ENCODE results near the gene CCR2.
"Not testable (repeated sequence)": the region's sequence is repeated elsewhere in the genome, so short reads cannot be mapped to it uniquely, and the experiment has no call there.

CCR2 gene

GRCh38 chr3:46321461-46322104 is 32.3 kb upstream of the CCR2 start:
- TF ChIP-seq, protein P1, sequence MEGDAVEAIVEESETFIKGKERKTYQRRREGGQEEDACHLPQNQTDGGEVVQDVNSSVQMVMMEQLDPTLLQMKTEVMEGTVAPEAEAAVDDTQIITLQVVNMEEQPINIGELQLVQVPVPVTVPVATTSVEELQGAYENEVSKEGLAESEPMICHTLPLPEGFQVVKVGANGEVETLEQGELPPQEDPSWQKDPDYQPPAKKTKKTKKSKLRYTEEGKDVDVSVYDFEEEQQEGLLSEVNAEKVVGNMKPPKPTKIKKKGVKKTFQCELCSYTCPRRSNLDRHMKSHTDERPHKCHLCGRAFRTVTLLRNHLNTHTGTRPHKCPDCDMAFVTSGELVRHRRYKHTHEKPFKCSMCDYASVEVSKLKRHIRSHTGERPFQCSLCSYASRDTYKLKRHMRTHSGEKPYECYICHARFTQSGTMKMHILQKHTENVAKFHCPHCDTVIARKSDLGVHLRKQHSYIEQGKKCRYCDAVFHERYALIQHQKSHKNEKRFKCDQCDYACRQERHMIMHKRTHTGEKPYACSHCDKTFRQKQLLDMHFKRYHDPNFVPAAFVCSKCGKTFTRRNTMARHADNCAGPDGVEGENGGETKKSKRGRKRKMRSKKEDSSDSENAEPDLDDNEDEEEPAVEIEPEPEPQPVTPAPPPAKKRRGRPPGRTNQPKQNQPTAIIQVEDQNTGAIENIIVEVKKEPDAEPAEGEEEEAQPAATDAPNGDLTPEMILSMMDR (IDR thresholded peaks at IDR 0.05; ENCODE audit: low read depth, low read length, missing control alignments): no peak
- H3K4me3 ChIP-seq (ENCODE audit: low read depth, low read length): no peak overlapping the region
- no peak for DNase-seq (ENCODE audit: low read depth)

GRCh38 chr3:46324036-46324435 is 29.9 kb upstream of the CCR2 start:
- DNase-seq (ENCODE audit: low read depth): no peak
- TF ChIP-seq, protein P1 (IDR thresholded peaks at IDR 0.05; ENCODE audit: low read depth, low read length, missing control alignments): no peak
- no peak overlapping the region for H3K4me3 ChIP-seq (ENCODE audit: low read depth, low read length)

GRCh38 chr3:46325645-46326300 is 28.1 kb upstream of the CCR2 start:
- TF ChIP-seq, protein P1 (IDR thresholded peaks at IDR 0.05; ENCODE audit: low read depth, low read length, missing control alignments): no peak
- DNase-seq (ENCODE audit: low read depth): no peak
- H3K4me3 ChIP-seq (ENCODE audit: low read depth, low read length): no peak overlapping the region

DNA sequence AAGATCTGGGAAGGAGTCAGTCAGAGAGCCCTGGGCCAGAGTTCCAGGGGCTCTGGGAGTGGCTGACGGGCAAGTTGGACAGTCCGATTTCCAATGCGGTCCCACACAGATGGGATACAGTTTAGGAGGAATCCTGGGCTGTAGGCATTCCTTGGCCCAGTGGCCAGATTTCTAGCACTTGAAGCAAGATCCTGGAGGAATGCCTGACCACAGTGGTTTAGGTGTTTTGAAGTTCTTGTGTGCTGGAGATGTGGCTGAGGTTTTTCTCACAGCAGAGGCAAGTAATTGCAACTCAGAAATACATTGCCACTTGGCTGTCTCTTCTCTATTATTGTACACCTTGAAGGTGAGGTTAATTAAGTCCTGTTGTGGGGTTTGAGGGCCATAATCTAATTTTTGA is 23.2 kb upstream of the CCR2 start:
- not testable (repeated sequence) for H3K4me3 ChIP-seq (ENCODE audit: low read depth, low read length); DNase-seq (ENCODE audit: low read depth)

GRCh38 chr3:46334741-46335478 is 19.0 kb upstream of the CCR2 start:
- no peak overlapping the region for H3K4me3 ChIP-seq (ENCODE audit: low read depth, low read length)
- no peak for DNase-seq (ENCODE audit: low read depth)
- TF ChIP-seq, protein P1 (IDR thresholded peaks at IDR 0.05; ENCODE audit: low read depth, low read length, missing control alignments): no peak

DNA sequence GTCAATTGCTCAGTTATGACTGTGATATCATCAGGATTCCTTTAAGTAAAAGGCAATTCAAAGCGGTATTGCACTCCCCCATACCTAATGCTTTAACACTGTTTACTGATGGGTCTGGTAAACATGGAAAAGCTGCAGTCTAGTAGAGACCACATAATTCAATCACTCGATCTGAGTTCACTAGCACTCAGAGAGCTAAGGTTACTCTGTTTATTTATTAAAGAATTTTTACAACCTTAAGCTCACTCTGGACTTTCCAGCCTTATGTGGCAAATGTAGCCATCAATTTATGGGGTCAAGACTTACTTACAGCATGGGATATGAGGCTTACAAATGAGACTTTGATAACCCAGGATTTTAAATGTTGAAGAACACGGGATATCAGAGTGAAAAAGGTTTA is 18.4 kb upstream of the CCR2 start:
- TF ChIP-seq, protein P1 (IDR thresholded peaks at IDR 0.05; ENCODE audit: low read depth, low read length, missing control alignments): no peak
- no peak overlapping the region for H3K4me3 ChIP-seq (ENCODE audit: low read depth, low read length)
- no peak for DNase-seq (ENCODE audit: low read depth)

DNA sequence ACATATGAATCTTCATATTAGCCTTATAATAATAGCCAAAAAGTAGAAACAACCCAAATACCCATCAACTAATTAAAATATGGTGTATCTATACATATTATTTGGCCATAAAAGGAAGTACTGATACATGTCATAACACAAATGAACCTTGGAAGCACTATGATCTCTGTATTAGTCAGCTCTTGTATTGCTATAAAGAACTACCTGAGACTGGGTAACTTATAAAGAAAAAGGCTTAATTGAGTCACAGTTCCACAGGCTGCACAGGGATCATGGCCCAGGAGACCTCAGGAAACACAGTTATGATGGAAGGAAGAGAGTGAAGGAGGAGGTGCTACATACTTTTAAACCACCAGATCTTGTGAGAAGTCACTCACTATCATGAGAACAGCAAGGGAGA is 16.0 kb upstream of the CCR2 start:
- DNase-seq (ENCODE audit: low read depth): no peak
- TF ChIP-seq, protein P1 (IDR thresholded peaks at IDR 0.05; ENCODE audit: low read depth, low read length, missing control alignments): no peak

More for the DNA sequence above, 16.0 kb upstream of the CCR2 start:
- no peak overlapping the region for H3K4me3 ChIP-seq (ENCODE audit: low read depth, low read length)

Measured in GM12864 (cell line).